HepG2 (cell line): ENCODE data around the gene S1PR3. TPM values are rescaled to one million over a fixed set of nuclear protein-coding genes. Genes with fewer than 3 reads are reported as not detected.
A peak's percentile ranks its signal among the peaks of the same experiment; 100 is the strongest.

Experiments
- ATAC-seq: fragments of 200-7000 bp; cut with Tn5 transposase; 3 replicates; pipeline ENCODE4 v1.9.1; 2020; ENCODE audit warnings: mild to moderate bottlenecking, moderate library complexity
- BruUV-seq: library from RNA; stranded (reverse); fragments of 400-500 nt; replicated peaks from 2 replicates; lab custom pipeline; 2021; lab: Mats Ljungman, UMichigan
- CTCF ChIA-PET: fragments of 300-600 bp; formaldehyde crosslinking; extraction: SDS; loops from one replicate; lab custom pipeline; 2021; ENCODE audit warnings: low total read pairs, inconsistent platforms, low intra/inter-chr PET ratio; lab: Yijun Ruan, JAX
- POLR2A ChIA-PET: fragments of 350-600 bp; sonication (Branson Sonifier 250); formaldehyde crosslinking; loops from one replicate; lab custom pipeline; 2020; ENCODE audit warnings: antibody characterized with exemption, inconsistent platforms; lab: Yijun Ruan, JAX
- DNase-seq: peaks from one replicate; pipeline ENCODE4 v3.0.0-alpha.2; 2015; ENCODE audit warnings: low spot score
- FAIRE-seq: peaks from 3 replicates; lab custom pipeline; 2011; peaks lifted over from hg19 to GRCh38; lab: Jason Lieb, UNC
- H2AFZ ChIP-seq: one replicate; pipeline ENCODE4 v1.6.1; 2011; ENCODE audit warnings: low read length, inconsistent platforms
- H3K27ac ChIP-seq: fragments of 300-600 bp; 3 replicates; pipeline ENCODE4 v1.8.0; 2011; ENCODE audit warnings: mixed run types, mild to moderate bottlenecking, mixed read lengths, low read length, inconsistent platforms; ENCODE audit not compliant: insufficient read depth; ENCODE audit errors: extremely low read length
- H3K27me3 ChIP-seq, 2 experiments: fragments of 200-600 bp in 1 of 2; 2 replicates in 1 of 2; 3 replicates in 1 of 2; pipeline versions ENCODE4 v1.6.0 to v1.8.0; 2011; ENCODE audit warnings: low read length in 2 of 2, mild to moderate bottlenecking in 2 of 2, moderate library complexity in 2 of 2, inconsistent platforms in 1 of 2; ENCODE audit not compliant: insufficient read depth in 2 of 2, control insufficient read depth in 1 of 2
- H3K36me3 ChIP-seq, 2 experiments: fragments of 200-600 bp in 1 of 2; replicated peaks in 1 of 2; 2 replicates in 1 of 2; 3 replicates in 1 of 2; pipeline versions ENCODE4 v1.5.1 to v1.8.0; 2011; ENCODE audit warnings: low read length in 2 of 2, inconsistent platforms in 1 of 2; ENCODE audit not compliant: insufficient read depth in 2 of 2, control insufficient read depth in 1 of 2
- H3K4me1 ChIP-seq: 2 replicates; pipeline ENCODE4 v1.5.1; 2012; ENCODE audit warnings: low read length, inconsistent platforms; ENCODE audit not compliant: insufficient read depth
- H3K4me2 ChIP-seq: 2 replicates; pipeline ENCODE4 v1.6.0; 2011; ENCODE audit warnings: low read depth, low read length, inconsistent platforms
- H3K4me3 ChIP-seq, 3 experiments: fragments of 200-600 bp in 1 of 3; sonication (generic), shearing (Covaris generic) in 1 of 3; replicated peaks in 1 of 3; 2 replicates each; pipeline ENCODE4 v1.5.1; 2011 to 2016; ENCODE audit warnings: low read length in 3 of 3, inconsistent platforms in 2 of 3, low read depth in 2 of 3, mild to moderate bottlenecking in 2 of 3, control low read depth in 1 of 3, mixed read lengths in 1 of 3; ENCODE audit not compliant: insufficient read depth in 1 of 3
- H3K79me2 ChIP-seq: one replicate; pipeline ENCODE4 v1.6.1; 2011; ENCODE audit warnings: low read length, inconsistent platforms; ENCODE audit not compliant: insufficient read depth
- H3K9ac ChIP-seq: 2 replicates; pipeline ENCODE4 v1.6.0; 2011; ENCODE audit warnings: mild to moderate bottlenecking, low read depth, low read length, inconsistent platforms; ENCODE audit not compliant: insufficient read depth
- H3K9me3 ChIP-seq: 2 replicates; pipeline ENCODE4 v1.5.1; 2012; ENCODE audit warnings: mild to moderate bottlenecking, low read length
- H4K20me1 ChIP-seq: 2 replicates; pipeline ENCODE4 v1.6.0; 2011; ENCODE audit warnings: inconsistent platforms, mild to moderate bottlenecking, low read length, moderate library complexity; ENCODE audit not compliant: insufficient read depth
- AKAP8 ChIP-seq: sonication (generic); formaldehyde crosslinking; IDR thresholded peaks from 2 replicates; pipeline ENCODE4 v1.5.1; 2020; ENCODE audit warnings: mild to moderate bottlenecking, missing genetic modification reagents
- ATF3 ChIP-seq: sonication (generic); formaldehyde crosslinking; IDR thresholded peaks from 2 replicates; pipeline ENCODE4 v1.4.0; 2020; ENCODE audit warnings: missing genetic modification reagents
- BCL6 ChIP-seq: IDR thresholded peaks from 2 replicates; pipeline ENCODE4 v1.6.1; 2016; ENCODE audit warnings: missing genetic modification reagents, missing compliant biosample characterization
- CEBPB ChIP-seq: IDR thresholded peaks from 2 replicates; pipeline ENCODE4 v1.6.1; 2011; ENCODE audit warnings: low read depth, low read length, improper control_type of control experiment, borderline replicate concordance
- CEBPG ChIP-seq: IDR thresholded peaks from 2 replicates; pipeline ENCODE4 v1.6.1; 2016
- CENPBD1 ChIP-seq: sonication (generic); formaldehyde crosslinking; IDR thresholded peaks from 2 replicates; pipeline ENCODE4 v1.8.0; 2022; ENCODE audit warnings: missing genetic modification reagents, low read depth, mild to moderate bottlenecking, borderline replicate concordance
- SOX13 ChIP-seq, 3 experiments: fragments of 450-650 bp in 1 of 3; sonication (generic) in 1 of 3; formaldehyde crosslinking in 1 of 3; IDR thresholded peaks in 2 of 3; conservative IDR thresholded peaks in 1 of 3; 2 replicates each; pipeline versions ENCODE4 v1.5.0 to v1.6.1; 2016 to 2020; ENCODE audit warnings: antibody characterized with exemption in 1 of 3, mild to moderate bottlenecking in 1 of 3, missing compliant biosample characterization in 1 of 3, missing genetic modification reagents in 1 of 3, moderate library complexity in 1 of 3
- SOX5 ChIP-seq: IDR thresholded peaks from 2 replicates; pipeline ENCODE4 v1.6.1; 2016; ENCODE audit warnings: borderline replicate concordance
- TBX3 ChIP-seq: fragments of 450-650 bp; IDR thresholded peaks from 2 replicates; pipeline ENCODE4 v1.6.1; 2017; ENCODE audit warnings: antibody characterized with exemption, mild to moderate bottlenecking, inconsistent platforms, borderline replicate concordance
- ZNF512B ChIP-seq: sonication (generic); formaldehyde crosslinking; IDR thresholded peaks from 2 replicates; pipeline ENCODE4 v1.5.1; 2020; ENCODE audit warnings: missing genetic modification reagents, mild to moderate bottlenecking, borderline replicate concordance
- ZNF569 ChIP-seq: sonication (generic); formaldehyde crosslinking; IDR thresholded peaks from 2 replicates; pipeline ENCODE4 v1.5.0; 2020; ENCODE audit warnings: mild to moderate bottlenecking, missing genetic modification reagents, moderate library complexity, borderline replicate concordance
- WGBS: methylation state at CpG from one replicate; pipeline ENCODE4 v1.1.6; 2017; ENCODE audit warnings: low lambda C conversion rate; 5-methylcytosine and 5-hydroxymethylcytosine counted together
- in situ Hi-C: cut with HindIII; loops from 2 replicates; pipeline ENCODE4 v1.10.0; 2017; ENCODE audit warnings: low pct_unique_long_range_greater_than_20kb; ENCODE audit not compliant: extremely low pct_ligation_motif_present
- intact Hi-C: fragments of 100-400 bp; cut with micrococcal nuclease; formaldehyde crosslinking; loops from one replicate; pipeline ENCODE4 v1.10.0; 2022; ENCODE audit not compliant: unreplicated experiment
- polyA plus RNA-seq, 8 experiments: library from polyadenylated mRNA; depleted of rRNA in 3 of 8; stranded (reverse) in 7 of 8; unstranded in 1 of 8; fragments of >200 nt; fragmentation: Illumina TruSeq in 4 of 8; extraction: Trizol in 4 of 8; gene quantifications; 2 replicates each; pipeline versions ENCODE4 v1.2.1 to v1.2.3, GENCODE V29; 2011 to 2016; ENCODE audit warnings: low read depth in 4 of 8, missing spikeins in 1 of 8, mixed read lengths in 1 of 8; ENCODE audit not compliant: insufficient read depth in 1 of 8
- total RNA-seq, 5 experiments: library from RNA; depleted of rRNA; stranded (reverse); fragments of >200 nt; fragmentation: Illumina TruSeq; extraction: Trizol; gene quantifications; 2 replicates each; pipeline ENCODE4 v1.2.3, GENCODE V29; 2016; ENCODE audit warnings: low read depth in 1 of 5

Gene S1PR3
- total and polyA plus RNA-seq, 2 of the 13 experiments (the other 11 are each of a cell fraction or from before 2014, with no cell fraction given) = 0.02 TPM; not detected in 1

- H3K4me3 ChIP-seq = no peak overlapping the region
- H4K20me1 ChIP-seq = no peaks in the 10 kb centered on the region
- no TSS peak for BruUV-seq
- no peak overlapping the region for H2AFZ ChIP-seq
- ATAC-seq (no peak), DNase-seq (no peak), FAIRE-seq (no peak)
- POLR2A ChIA-PET = no interaction called here
- no peak overlapping the region for H3K27ac ChIP-seq
- H3K36me3 ChIP-seq = no peaks in the 10 kb centered on the region
- in situ Hi-C loops (no loop called here), intact Hi-C loops (no loop called here)
- H3K9ac ChIP-seq = no peak overlapping the region
- H3K79me2 ChIP-seq = no peaks in the 10 kb centered on the region
- 0 out of 2 replicates have a peak, but pooled peaks cover 6% of the 10 kb centered on the region for H3K4me1 ChIP-seq
- no peak overlapping the region for H3K4me2 ChIP-seq
- H3K9me3 ChIP-seq = no peaks in the 10 kb centered on the region
- WGBS = 0% methylated on average over 1 of the region's 1 CpG
- H3K27me3 ChIP-seq = no peaks in the 10 kb centered on the region; a peak in 1 of 5 replicates
- TF ChIP-seq ZNF569 (CRISPR knock-in tag) (no peak), ZNF512B (CRISPR knock-in tag) (no peak)
- CTCF ChIA-PET = no interaction called here
Observed at GRCh38 chr9:88949961-88950340, 41.3 kb upstream of the S1PR3 start.

- Histone ChIP-seq H3K9me3 (no peaks in the 10 kb centered on the region), H3K4me1 (0 out of 2 replicates have a peak, but pooled peaks cover 6% of the 10 kb centered on the region), H3K4me2 (no peak overlapping the region), H3K9ac (no peak overlapping the region), H3K36me3 (no peaks in the 10 kb centered on the region), H4K20me1 (no peaks in the 10 kb centered on the region), H3K79me2 (no peaks in the 10 kb centered on the region), H3K27ac (no peak overlapping the region), H3K27me3 (no peaks in the 10 kb centered on the region; a peak in 1 of 5 replicates), H2AFZ (no peak overlapping the region), H3K4me3 (no peak overlapping the region)
- ATAC-seq (peak; percentile 41; the same call in 1 of the 3 replicates), DNase-seq (peak; percentile 20), FAIRE-seq (no peak)
- intact Hi-C loops (no loop called here), in situ Hi-C loops (no loop called here)
- BruUV-seq = no TSS peak
- 12% methylated on average over 9 of the region's 10 CpGs for WGBS
- POLR2A ChIA-PET = no interaction called here
- CTCF ChIA-PET = no interaction called here
- TF ChIP-seq SOX5 (CRISPR knock-in tag) (peak; percentile 90), CEBPG (CRISPR knock-in tag) (peak; percentile 41; the same call in 1 of the 2 replicates), CENPBD1 (CRISPR knock-in tag) (no peak), SOX13 (IDR thresholded peaks at IDR 0.05) (peak; percentile 84; the same call in 1 of the 2 replicates), SOX13 (CRISPR knock-in tag; conservative IDR thresholded peaks at IDR 0.05 in 1 of 2, IDR thresholded peaks at IDR 0.05 in 1 of 2) (peak in 1 of 2 experiments; percentile 95; a peak in 2 of 4 replicates), CEBPB (peak; percentile 86), AKAP8 (no peak), ATF3 (CRISPR knock-in tag) (no peak), TBX3 (0 out of 2 replicates have a peak, but pooled peaks have one; percentile 26), BCL6 (no peak)
Observed at GRCh38 chr9:88950341-88951154, 40.7 kb upstream of the S1PR3 start.
